HG03378 (cell line): ENCODE measurements around the gene FGFR3.

Source experiments
- ATAC-seq: cut with Tn5 transposase; IDR thresholded peaks from one replicate; pipeline ENCODE4 v1.9.1; 2021; ENCODE audit warnings: mild to moderate bottlenecking, moderate library complexity; ENCODE audit not compliant: unreplicated experiment

Gene FGFR3

DNA sequence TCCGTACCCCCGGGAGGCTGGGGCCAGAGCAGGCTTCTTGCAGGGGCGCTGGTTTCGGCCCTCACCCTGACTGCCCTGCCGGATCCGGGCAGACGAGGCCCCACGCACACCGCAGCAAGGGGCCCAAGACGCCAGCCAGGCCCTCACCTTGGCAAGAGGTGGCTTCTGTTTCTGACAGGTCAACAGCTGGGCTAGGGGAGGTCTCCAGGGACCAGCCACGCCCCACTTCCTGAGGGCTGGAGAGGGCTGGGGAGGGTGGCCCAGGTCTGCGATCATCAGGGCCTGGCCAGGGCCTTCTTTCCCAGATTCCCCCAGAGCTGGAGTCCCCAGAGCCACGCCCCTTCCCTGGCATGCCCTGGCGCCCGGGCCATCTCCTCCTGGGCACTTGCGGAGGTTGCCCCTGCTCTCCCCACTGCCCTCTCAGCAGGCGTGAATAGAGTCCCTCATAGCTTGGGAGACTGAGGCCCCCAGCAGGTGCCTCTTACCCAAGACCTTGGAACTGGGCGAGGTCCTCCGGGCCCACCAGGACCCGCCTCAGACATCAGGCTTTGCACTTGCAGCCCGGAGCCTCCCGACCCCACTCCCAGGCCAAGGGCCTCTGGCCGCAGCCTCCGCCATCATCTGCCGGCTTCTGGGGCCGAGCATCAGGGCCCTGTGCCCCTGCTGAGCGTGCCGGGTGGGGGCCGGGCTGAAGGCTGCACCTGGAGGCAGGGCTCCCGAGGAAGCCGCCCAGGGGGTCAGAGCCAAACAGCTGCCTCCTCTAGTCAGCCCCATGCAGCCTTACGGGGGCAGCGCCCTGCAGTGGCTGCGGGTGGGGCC, 6.3 kb upstream of the FGFR3 start:
- no peak for ATAC-seq

DNA sequence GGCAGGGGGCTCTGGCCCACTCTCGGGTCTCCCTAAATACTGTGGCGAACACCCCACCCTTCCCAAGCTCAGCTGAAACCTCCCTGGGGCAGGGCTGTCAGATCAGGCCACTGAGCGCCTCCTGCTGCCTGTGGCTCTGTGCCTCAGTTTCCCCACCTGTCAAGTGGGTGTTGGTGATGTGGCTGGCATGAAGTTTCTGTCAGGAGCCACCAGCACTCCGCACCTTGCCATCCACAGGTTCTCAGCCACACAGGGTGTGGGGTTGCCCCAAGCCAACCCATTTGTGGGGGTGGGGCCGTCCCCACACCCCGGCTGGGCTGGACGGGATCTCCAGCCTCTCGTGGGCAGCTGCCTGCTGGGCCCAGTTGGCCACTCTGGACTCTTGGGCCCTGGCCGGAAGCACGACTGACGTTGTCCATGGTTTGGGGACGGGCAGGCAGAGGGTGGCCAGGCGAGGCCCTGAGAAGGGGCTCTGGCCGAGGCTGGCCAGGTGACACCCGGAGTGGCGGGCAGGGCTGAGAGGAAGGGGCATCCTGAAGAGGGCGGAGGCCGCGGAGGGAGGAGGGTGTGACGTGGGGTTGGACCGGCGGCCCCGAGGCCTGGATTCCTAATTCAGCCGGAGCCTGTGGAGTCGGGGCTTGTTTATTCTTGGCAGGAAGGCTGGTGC, 5.5 kb upstream of the FGFR3 start:
- ATAC-seq, result no peak

DNA sequence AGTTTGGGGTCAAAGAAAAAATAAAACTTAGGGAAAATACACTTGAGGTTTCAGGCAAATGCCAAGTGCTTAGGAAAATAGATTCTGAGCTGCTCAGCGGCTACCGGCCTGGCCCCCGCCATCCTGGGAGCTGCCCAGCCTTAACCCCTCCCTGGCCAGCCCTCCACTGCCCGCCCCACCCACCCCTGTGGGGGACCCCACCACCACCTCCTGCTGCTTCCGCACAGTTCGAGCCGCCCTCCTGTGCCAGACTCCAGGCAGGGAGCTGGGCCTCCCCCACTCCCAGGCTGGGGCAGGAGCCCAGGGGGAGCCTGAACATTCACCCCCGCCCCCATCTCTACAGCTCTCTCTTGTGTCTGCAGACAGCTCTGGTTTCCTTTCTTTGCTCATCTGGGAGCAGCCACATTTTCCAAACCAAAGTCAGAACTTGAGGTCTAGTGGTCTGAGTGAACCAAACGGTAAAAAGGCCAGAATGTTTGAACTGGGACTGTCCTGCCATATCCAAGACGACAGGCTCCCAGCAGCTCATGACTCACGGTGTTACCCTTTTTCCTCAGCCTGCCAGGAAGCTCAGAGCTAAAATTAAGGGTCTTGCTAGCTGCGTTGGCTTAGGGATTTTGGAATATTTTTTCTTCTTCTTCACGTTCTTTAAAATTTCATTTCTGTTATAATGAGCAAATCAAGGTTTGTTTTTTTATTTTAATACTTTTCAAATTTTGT, 4.7 kb upstream of the FGFR3 start:
- ATAC-seq, result no peak

DNA sequence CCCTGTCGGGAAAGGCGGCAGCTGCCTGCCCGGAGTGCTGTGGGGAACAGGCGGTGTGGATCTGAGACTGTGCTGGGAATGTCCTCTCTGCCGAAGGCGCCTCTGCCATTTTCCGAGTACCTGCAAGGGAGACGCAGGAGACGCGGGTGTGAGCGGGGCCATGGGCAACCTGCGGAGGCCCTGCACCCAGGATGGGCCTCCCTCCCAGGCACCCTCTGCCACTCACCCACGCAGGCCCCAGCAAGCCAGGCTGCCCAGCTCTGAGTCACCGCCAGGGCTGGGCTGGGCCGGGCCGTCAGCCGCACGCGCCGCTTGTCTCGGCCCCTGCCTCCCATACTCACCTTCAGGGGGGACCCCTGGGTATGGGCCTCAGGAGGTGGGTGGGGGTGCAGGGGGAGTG, 3.5 kb upstream of the FGFR3 start:
- no peak for ATAC-seq

DNA sequence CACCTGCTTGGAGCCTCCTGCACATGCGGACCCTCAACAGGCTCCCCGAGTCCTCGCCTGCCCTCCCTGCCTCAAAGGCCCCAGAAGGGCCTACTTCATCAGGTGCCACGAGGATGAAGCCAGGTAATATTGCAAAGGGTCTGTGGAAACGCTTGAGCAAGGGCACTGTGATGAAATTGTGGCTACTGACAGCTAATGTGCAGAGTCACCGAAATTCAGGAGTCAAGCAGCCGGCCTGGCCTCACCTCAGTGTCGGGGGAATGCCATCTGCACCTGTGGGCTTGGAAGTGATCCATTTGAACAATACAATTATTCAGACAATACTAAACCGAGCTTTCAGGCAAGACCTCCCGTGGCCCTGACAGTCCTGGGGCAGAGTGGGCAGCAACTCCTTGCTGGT, 3.1 kb upstream of the FGFR3 start:
- ATAC-seq, result no peak

DNA sequence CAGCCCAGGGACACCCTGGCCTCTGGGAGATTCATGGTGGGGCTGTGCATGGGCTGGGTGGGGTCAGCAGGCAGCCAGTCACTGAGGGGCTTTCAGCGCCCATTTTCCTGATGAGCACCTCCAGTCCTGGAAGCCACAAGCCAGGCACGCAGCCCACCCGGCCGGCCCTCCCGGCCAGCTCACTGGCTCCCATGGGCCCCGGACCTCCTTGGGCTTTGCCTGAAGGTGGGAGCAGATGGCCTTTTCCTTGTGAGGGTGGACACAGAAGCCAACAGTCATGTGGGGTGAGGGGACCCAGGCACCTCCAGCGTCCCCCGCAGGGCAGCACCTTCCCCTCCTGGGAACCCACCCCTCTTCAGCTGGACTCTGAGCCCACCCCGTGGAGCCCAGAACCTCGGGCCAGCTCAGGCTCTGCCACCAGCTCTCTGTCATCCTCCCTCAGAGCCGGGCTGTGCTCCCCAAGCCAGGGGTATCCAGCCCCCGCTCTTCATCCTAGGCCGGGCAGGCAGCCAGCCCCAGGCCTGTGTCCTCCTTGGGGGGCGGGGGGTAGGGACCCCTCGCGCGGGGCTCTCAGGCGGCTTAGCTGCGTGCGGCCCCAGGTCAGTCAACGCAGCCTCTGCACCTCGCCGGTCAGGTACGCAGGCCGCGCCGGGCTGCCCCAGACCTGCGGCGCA, 798 bp upstream of the FGFR3 start:
- no peak for ATAC-seq

DNA sequence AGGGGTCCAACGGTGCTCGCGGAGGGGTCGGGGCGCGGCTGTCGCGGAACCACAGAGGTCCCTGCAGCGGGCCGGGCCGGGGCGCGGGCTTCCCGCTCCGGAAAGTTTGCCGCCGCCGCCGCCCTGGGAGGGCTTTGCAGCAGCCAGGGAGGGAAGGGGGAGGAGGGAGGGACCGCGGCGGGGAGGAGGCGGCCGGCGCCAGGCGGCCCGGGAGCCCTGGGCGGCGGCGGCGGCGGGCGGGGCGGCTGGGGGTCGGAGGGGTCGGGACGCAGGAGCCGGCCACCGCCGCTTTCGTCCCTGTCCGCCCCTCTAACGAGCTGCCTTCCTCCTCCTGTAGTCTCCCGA, 375 bp downstream of the FGFR3 start:
- ATAC-seq, result no peak

DNA sequence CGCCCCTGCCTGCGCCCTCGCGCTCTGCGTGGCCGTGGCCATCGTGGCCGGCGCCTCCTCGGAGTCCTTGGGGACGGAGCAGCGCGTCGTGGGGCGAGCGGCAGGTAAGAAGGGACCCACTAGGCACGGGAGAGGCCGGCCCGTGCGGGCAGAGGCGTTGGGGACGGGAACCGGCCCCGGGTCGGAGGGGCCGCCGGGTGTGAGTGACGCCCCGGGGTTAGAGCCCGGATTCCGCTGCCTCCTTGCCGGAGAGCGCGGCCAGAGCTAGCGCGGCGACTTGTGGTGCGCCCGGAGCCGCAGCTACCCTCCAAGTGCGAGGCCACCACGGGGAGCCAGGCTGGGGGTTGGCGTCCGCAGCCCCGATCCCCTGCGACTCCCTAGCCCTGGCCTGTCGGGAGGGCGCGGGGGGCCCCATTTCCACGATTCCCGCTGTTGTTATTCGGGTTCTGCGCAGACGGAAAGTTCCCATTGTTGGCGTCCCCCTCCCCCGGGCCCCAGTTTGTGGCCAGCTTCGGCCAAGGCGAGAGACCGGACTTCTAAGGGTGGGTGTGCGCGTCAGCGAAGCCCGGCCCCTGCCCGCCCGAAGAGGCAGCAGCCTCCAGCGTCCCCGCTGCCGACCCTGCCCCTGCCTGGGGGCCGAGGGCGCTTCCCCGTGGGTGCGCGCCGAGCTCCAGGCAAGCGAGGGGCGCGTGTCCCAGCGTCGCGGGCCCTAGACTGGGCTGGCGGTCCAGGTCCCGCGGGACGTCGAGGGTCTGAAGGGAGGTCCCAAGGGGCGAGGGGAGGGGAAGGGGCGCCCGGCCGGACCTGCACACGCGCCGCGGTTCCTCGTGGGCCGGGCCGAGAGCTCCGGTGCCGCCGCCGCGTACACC, 1.1 kb downstream of the FGFR3 start:
- no peak for ATAC-seq

DNA sequence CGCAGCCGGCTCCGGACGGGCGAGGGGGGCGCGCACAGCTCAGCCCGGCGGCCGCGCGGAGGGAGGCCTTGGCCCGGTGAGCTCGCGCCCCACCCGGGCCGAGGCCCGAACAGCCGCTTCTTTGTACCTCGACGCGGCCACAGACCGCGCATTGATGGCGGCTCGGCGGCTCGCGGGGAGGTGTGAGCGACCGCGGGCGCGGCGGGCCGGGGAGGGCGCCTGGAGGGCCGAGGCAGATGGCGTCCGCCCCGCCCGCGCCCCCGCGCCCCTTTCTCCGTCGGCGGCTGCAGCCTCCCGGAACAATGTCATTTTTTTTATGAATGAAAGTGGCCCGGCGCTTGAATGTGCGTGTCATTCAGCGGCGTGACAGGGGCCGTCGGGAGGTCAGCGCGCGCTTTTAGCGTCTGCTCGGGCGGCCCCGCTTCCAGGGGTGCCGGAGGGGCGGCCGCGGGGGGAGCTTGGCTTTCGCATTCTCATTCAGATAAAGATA, 1.8 kb downstream of the FGFR3 start:
- no peak for ATAC-seq

DNA sequence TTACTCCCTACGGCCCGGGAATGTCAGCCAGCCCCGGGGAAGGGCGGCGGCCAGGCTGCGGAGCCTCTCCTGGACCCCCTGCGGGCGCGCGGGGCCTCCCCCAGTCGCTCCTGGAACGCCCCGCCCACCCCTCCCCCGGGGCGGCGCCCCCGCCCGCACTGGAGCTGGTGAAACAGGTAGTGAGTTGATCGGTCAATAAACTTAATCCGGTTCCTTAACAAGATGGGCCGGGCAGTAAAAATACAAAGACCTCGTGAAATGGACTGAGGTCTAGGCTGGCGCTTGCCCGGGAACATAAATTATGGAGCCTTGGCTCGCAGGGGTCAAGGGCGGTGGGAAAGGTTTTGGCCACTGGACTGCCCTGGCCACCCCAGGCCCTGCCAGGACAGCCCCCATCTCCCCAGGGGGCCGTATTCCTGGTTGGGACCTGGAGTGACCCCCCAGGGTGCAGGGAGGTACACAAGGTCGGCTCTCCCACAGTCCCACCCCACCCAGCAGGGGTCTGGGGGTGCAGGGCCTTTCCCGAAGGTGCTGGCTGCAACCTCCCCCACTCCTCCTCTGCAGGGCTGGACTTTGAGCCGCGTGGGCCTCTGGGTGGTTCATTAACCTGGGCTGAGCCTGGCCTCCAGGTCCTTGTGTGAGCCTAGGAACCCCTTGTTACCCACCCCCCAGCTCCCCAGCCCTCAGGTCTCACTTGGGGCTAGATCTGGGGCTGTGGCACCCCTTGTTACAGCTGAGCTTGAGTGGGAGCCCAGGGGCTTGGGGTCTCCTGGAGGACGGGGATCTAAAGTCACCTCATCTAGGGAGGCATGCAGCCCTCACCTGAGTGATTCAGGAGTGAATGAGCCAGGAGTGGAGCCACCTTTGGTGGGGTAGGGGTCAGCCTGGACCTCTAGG, 2.5 kb downstream of the FGFR3 start:
- no peak for ATAC-seq

DNA sequence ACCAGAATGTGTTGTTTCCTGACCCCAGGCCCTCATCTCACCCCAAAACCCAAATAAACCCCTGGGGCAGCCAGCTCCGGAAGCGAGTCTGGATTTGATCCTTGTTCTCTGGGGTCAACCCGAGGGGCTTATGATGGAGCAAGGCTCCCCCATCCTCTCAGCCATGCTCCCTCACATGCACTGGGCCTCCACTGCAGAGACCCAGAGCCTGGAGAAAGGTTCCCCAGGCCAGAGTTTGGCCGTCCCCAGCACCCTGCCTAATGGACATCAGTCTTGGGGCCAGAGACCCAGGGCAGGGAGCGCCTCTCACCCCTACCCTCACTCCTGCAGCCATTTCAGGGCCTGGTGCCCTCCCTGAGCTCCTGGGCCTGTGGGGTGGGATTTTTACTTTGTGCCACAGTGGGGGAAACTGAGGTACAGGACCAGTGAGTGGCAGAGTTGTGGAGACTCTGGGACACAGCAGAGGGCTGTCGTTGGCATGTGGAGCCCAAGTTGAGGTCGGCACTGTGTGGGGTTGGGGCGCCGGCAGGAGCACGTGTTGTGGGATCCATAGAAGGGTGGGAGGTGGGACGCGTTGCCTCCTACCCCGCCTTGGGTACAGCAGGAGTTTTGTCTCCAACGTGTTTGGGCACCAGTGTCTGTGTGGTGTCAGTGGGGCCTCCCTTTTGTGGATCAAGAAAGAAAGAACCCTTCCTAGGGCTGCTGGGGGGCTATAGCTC, 3.6 kb downstream of the FGFR3 start:
- no peak for ATAC-seq

DNA sequence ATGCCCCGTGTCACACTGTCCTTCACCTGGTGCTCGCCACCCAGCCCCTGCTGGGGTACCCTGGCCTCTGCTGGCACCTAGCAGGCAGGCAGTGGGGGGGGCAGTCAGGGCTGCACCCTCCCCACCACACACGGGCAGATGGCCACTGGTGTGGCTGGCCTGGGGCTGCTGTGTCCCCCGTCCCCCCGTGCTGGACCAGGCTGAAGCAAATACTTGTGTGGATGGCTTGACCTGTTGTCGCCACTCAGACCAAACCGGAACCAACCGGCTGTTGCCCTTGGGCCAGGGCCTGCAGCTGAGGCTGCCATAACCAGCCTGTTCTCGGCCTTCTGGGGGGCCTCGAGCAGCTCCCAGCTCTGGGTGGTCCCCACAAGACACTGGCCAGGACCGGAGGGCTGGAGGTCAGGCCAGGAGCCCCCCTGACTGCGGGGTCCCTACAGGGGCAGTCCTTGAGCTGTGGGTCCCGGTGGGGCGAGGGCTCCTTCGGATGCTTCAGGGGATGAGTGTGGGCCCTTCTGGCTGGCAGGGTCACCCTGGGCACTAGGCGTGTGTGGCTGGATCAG, 4.3 kb downstream of the FGFR3 start:
- ATAC-seq, result no peak

DNA sequence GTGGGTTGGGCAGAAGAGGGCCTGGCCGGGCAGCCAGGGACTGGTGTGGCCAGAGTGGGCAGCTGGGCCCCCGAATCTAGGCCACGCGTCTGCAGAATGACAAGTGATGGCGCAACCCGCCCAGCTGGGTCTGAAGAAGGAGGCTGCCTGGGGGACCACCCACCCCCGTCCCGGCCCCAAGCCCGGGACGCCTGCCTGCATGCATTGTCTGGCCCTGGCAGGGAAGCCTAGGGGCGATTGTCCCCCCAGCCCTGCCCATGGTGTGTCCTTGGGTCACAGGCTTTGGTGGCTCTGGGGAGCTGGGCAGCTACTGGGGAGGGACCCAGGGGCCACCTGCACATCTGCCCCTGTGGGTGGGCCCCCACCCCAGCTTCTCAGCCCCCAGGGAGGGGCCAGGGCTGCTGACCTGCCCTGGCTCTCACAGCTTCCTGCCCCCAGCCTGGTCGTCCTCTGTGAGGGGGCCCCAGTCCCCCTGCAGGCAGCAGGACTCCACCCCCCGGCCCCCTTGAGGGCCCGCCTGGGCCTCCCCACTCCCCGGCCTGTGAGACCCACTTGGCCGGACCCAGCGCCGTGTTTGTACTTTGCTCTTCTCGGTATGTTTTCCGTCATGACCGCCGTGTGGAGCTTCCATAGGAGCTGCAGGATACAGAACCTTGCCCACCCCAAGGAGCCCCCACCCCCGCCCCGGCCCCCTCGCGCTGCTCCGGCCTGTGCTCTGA, 4.9 kb downstream of the FGFR3 start:
- ATAC-seq, result no peak

DNA sequence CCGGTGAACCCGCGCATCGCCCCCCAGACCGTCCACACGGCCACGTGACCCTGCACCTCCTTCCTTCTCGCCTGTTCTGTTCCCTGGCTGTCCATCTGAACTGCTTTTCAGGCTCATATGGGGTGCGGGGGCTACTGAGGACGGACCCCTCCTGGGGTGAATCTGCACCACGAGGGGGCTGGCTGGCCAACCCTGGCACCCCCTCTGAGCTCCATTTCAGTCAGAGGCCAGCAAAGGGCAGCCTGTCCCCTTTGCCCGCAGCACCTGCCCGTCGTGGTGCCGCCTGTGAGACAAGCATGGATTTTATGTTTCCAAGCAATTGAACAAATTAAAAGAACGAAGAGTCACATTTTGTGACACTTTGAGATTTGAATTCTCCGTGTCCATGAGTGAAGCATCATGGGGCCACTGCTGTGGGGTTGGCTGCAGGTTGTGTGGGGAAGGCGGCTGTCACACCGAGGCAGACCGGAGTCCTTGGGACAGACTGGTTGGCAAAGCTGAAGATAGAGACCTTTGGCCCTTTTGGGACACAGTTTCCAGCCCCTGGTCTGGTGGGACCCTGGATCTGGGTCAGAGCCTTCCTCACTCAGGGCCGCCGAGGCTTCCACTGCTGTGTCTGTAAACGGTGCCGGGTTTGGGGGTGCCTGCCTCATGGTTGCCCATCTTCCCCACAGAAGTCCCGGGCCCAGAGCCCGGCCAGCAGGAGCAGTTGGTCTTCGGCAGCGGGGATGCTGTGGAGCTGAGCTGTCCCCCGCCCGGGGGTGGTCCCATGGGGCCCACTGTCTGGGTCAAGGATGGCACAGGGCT, 5.7 kb downstream of the FGFR3 start:
- no peak for ATAC-seq

DNA sequence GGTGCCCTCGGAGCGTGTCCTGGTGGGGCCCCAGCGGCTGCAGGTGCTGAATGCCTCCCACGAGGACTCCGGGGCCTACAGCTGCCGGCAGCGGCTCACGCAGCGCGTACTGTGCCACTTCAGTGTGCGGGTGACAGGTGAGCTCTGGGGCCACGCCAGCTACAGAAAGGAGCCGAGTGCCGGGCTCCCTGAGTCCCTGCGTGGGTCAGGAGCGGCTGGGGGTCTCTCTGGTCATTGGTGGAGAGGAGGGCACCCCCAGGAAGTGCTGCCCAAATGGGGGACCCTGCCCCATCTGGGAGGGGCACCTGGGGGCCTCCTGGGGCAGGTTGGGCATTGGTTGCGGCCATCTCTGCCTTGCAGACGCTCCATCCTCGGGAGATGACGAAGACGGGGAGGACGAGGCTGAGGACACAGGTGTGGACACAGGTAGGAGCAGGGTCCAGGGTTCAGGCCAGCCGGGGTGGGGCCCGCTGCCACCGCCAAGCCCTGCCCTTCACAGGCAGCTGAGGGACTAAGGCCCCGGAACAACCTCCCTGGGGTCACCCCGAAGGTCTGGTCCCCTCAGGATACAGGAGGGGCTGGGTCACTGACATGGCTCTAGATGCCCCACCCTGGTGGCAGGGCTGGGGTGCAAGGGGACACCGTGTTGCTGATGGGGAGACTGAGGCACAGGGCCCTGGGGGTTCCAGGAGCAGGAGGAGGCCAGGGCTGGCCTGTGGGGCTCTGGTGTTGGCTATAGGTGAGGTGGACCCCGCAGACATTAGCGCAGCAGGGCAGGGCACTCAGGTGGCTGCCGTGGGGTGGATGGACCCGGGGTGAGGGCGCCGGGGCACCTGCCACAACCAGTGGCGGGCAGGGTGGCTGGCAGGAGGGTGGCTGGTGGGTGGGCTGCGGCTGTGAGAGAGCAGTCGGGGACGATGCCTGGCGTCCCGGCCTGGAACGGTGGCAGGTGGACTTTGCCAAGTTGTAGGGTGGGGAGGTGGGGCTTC, 6.6 kb downstream of the FGFR3 start:
- no peak for ATAC-seq

DNA sequence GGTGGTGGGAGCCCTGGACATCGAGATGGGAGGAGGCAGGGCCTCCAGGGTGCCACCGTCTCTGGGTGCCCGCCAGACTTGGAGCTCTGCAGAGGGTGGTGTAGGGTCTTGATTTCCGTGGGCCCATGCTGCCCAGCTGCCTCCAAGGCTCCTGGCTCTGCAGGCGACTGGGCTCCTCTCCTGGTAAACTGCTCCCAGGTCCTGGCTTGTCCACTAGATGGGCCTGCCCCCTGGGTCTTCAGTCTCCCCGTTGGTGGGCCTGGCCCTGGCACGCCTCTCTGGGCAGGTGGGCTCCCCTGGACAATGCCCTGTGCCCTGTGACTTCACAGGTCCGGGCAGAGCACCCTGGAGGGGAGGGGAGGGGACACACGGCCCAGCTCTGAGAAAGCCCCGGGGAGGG, 7.7 kb downstream of the FGFR3 start:
- ATAC-seq, result no peak
